Common myeloid progenitor, CD34-positive (primary cell): ENCODE data around the gene RBM38.

Source experiments
- CTCF ChIA-PET: fragments of 350-600 bp; sonication (Branson Sonifier 250); formaldehyde crosslinking; loops from one replicate; lab custom pipeline; 2021; ENCODE audit warnings: antibody characterized with exemption; lab: Charles Lee
- POLR2A ChIA-PET: fragments of 350-600 bp; sonication (Branson Sonifier 250); formaldehyde crosslinking; loops from one replicate; lab custom pipeline; 2021; ENCODE audit warnings: antibody characterized with exemption; lab: Charles Lee
- DNase-seq, 3 donors: peaks; one replicate each; pipeline versions ENCODE4 v3.0.0 to v3.0.0-alpha.2; 2013
- H3K27ac ChIP-seq, 2 experiments: 1 replicate in 1 of 2; 2 replicates in 1 of 2; pipeline ENCODE4 v1.7.0; 2013; ENCODE audit warnings: inconsistent platforms in 2 of 2, low read length in 2 of 2, mild to moderate bottlenecking in 2 of 2, low read depth in 1 of 2, moderate library complexity in 1 of 2; ENCODE audit not compliant: severe bottlenecking in 2 of 2, insufficient read depth in 1 of 2, poor library complexity in 1 of 2
- H3K27me3 ChIP-seq, 5 experiments: replicated peaks in 2 of 5; 1 replicate in 3 of 5; 2 replicates in 2 of 5; pipeline versions ENCODE4 v1.6.1 to v1.7.0; 2013; ENCODE audit warnings: low read length in 4 of 5, mild to moderate bottlenecking in 2 of 5, moderate library complexity in 2 of 5, inconsistent platforms in 1 of 5; ENCODE audit not compliant: insufficient read depth in 5 of 5, control insufficient read depth in 4 of 5
- H3K36me3 ChIP-seq, 4 experiments: 1 replicate in 2 of 4; 2 replicates in 2 of 4; pipeline versions ENCODE4 v1.6.1 to v1.7.0; 2013; ENCODE audit warnings: low read length in 3 of 4, control low read depth in 1 of 4, mild to moderate bottlenecking in 1 of 4; ENCODE audit not compliant: control insufficient read depth in 4 of 4, insufficient read depth in 4 of 4
- H3K4me1 ChIP-seq, 4 experiments: 1 replicate in 3 of 4; 2 replicates in 1 of 4; pipeline versions ENCODE4 v1.6.1 to v1.7.1; 2013; ENCODE audit warnings: low read length in 3 of 4, mild to moderate bottlenecking in 3 of 4, control low read depth in 1 of 4, inconsistent platforms in 1 of 4, moderate library complexity in 1 of 4; ENCODE audit not compliant: control insufficient read depth in 4 of 4, insufficient read depth in 4 of 4; ENCODE audit errors: control extremely low read depth in 1 of 4
- H3K4me3 ChIP-seq, 7 experiments: 1 replicate in 4 of 7; 2 replicates in 3 of 7; pipeline versions ENCODE4 v1.5.1 to v1.7.0; 2013; ENCODE audit warnings: mild to moderate bottlenecking in 7 of 7, low read length in 6 of 7, moderate library complexity in 6 of 7, inconsistent platforms in 2 of 7, low read depth in 2 of 7, control low read depth in 1 of 7; ENCODE audit not compliant: insufficient read depth in 4 of 7, control insufficient read depth in 1 of 7; ENCODE audit errors: extremely low read depth in 1 of 7
- H3K9me3 ChIP-seq, 5 experiments: 1 replicate in 4 of 5; 2 replicates in 1 of 5; pipeline versions ENCODE4 v1.6.1 to v1.7.1; 2013; ENCODE audit warnings: low read length in 4 of 5, mild to moderate bottlenecking in 2 of 5, inconsistent platforms in 1 of 5, low read depth in 1 of 5, moderate library complexity in 1 of 5; ENCODE audit not compliant: control insufficient read depth in 4 of 5, insufficient read depth in 2 of 5; ENCODE audit errors: control extremely low read depth in 1 of 5
- whole genome bisulfite sequencing: methylation state at CpG from one replicate; pipeline ENCODE4 v1.1.5; 2013; ENCODE audit not compliant: insufficient coverage; 5-methylcytosine and 5-hydroxymethylcytosine counted together

Gene RBM38

GRCh38 chr20:57379263-57379647, 11.9 kb upstream of the RBM38 start:
- Histone ChIP-seq H3K4me3 (no peak overlapping the region), H3K36me3 (peaks cover 17 to 60% (median 47%) of the 10 kb centered on the region in 4 experiments)
- POLR2A ChIA-PET = interaction anchor here (1.1 to 1.2 kb wide), 2 partner anchors 17 to 23 kb away, joined by 4 read pairs; no protein-coding TSS in a partner anchor

DNA sequence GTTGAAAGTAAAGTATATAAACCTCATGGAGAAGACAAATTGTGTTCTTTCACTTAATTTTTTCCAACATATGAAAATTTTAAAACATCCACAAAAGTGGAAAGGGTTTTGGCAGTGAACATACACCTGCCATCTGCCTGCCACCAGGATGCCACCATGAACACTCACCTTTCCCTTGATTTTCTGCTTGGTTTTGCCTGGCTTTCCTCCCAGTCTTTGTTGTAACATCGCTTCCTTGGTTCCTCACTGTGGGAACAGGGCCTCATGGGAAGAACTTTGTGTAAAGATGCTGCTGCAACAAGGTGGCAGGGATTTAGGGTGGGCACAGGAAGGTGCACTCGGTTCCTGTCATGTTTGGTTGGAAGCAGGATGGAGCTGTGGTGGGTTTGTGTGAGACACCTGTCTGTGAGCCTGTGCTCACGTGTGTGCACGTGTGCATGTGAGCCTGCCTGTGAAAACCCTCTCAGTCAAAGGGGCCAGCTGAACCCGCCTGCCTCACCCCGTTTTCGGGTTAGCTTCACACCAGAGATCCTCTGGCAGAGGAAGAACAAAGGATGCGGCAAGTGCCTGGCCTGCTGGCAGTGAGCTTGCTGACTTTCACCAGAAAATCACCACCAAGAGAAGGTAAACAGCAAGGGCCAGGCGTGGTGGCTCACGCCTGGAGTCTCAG, 11.0 kb upstream of the RBM38 start:
- Histone ChIP-seq H3K4me3 (no peak overlapping the region), H3K4me1 (peaks cover 0 to under 1% (median 0%) of the 10 kb centered on the region in 4 experiments), H3K27ac (no peak overlapping the region), H3K9me3 (no peaks in the 10 kb centered on the region), H3K27me3 (no peaks in the 10 kb centered on the region), H3K36me3 (peaks cover 13 to 50% (median 39%) of the 10 kb centered on the region in 4 experiments)
- WGBS = 94% methylated on average over 9 of the region's 10 CpGs
- POLR2A ChIA-PET = interaction anchor here (1.2 kb wide), 1 partner anchor 18 kb away, joined by 4 read pairs; no protein-coding TSS in a partner anchor
- DNase-seq = no peak
- CTCF ChIA-PET = interaction anchor here (0.6 to 6.3 kb wide), 13 partner anchors 10 to 1485 kb away, joined by 3 to 40 read pairs (median 5); no protein-coding TSS in a partner anchor

More at GRCh38 chr20:57379263-57379647, 11.9 kb upstream of the RBM38 start:
- CTCF ChIA-PET = interaction anchor here (1.0 to 6.3 kb wide), 9 partner anchors 9 to 119 kb away, joined by 3 to 40 read pairs (median 4); no protein-coding TSS in a partner anchor
- no peaks in the 10 kb centered on the region for H3K9me3 ChIP-seq
- H3K27ac ChIP-seq = no peak overlapping the region
- H3K4me1 ChIP-seq = peaks cover 0 to 10% (median 0%) of the 10 kb centered on the region in 4 experiments
- H3K27me3 ChIP-seq = no peaks in the 10 kb centered on the region
- DNase-seq = no peak
- 100% methylated on average over 1 of the region's 5 CpGs for WGBS

DNA sequence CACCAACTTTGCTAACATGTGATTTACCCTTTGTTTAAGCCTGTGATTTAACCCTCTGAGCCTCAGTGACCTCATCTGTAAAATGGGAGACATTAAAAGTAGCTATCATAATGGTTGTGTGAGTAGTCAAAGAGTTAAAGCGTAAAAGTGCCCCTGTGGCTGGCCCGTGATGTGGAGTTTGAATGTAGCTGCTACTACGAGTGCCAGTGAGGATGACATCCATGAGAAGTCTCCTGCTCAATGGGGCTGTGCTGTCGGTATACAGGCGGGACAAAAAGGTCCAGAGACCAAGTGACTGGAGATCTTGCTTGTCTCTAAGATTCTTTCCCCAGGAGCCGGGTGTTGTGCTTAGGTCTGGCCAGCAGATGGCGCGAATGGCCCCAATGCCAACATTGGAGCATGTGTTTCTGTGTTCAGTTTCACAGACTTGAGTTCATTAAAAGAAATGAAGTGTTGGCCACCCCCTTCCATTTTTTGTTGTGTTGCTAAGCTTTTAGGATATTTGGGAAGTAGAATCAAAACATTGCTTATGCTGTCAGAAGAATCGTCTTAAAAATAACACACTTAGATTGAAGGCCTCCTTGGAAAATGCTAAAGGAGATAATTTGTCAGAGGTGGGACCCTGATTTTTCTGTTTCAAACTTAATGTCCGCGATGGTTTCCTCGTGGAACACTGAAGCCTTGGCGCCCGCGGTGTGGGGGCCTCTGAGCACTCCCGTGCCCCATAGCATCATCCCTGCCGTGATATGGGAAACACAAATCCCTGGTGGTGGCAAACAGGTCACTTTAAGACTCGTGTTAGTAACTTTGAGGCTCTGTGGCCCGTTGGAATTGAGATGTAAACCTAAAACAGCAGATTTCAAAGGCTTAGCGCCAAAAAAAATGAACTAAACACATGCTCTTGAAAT, 9.3 kb upstream of the RBM38 start:
- ChIA-PET CTCF (interaction anchor here (0.6 to 6.3 kb wide), 20 partner anchors 9 to 214 kb away, joined by 3 to 40 read pairs (median 5); partner anchors contain the start of gene RBM38), POLR2A (no interaction called here)
- Histone ChIP-seq H3K4me3 (no peak overlapping the region), H3K4me1 (no peaks in the 10 kb centered on the region), H3K27ac (no peak overlapping the region), H3K27me3 (no peaks in the 10 kb centered on the region), H3K36me3 (peaks cover 11 to 34% (median 25%) of the 10 kb centered on the region in 4 experiments), H3K9me3 (no peaks in the 10 kb centered on the region)
- DNase-seq = peak; percentile 75 to 87 (median 82)
- WGBS = 63% methylated on average over 19 of the region's 20 CpGs

DNA sequence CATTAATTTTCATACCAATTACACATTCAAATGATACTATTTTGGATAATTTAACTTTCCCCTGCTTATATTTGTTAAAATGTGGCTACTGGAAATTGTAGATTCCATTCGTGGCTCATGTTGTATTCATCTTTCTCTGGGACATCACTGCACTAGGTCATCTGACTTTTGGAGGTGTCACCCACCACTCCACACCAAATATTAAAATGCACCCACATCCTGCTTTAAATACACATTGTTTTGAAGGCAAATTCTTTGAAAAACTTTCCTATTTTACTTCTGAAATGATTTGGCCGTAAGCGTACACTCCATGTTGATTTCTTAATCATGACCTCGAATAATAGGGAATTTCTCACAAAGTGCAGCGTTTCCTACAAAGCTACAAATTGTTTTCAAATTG, 8.7 kb upstream of the RBM38 start:
- no peak overlapping the region for H3K4me3 ChIP-seq
- H3K36me3 ChIP-seq = peaks cover 5 to 27% (median 18%) of the 10 kb centered on the region in 4 experiments
- no peaks in the 10 kb centered on the region for H3K27me3 ChIP-seq
- H3K9me3 ChIP-seq = no peaks in the 10 kb centered on the region
- CTCF ChIA-PET = interaction anchor here (0.6 to 6.3 kb wide), 14 partner anchors 9 to 214 kb away, joined by 3 to 40 read pairs (median 6); partner anchors contain the start of gene RBM38
- POLR2A ChIA-PET = no interaction called here
- H3K27ac ChIP-seq = no peak overlapping the region
- H3K4me1 ChIP-seq = no peaks in the 10 kb centered on the region
- WGBS = 93% methylated on average over 2 of the region's 5 CpGs
- no peak for DNase-seq

- no peaks in the 10 kb centered on the region for H3K9me3 ChIP-seq
- 100% methylated on average over 7 of the region's 20 CpGs for WGBS
- H3K36me3 ChIP-seq = peaks cover 0 to 16% (median 11%) of the 10 kb centered on the region in 4 experiments
- CTCF ChIA-PET = interaction anchor here (0.6 to 6.3 kb wide), 11 partner anchors 8 to 1012 kb away, joined by 3 to 40 read pairs (median 6); partner anchors contain the start of gene RBM38
- H3K27ac ChIP-seq = no peak overlapping the region
- POLR2A ChIA-PET = no interaction called here
- H3K27me3 ChIP-seq = no peaks in the 10 kb centered on the region
- DNase-seq = no peak
- H3K4me1 ChIP-seq = peaks cover 0 to under 1% (median 0%) of the 10 kb centered on the region in 4 experiments
- H3K4me3 ChIP-seq = no peak overlapping the region
These were observed 7.5 kb upstream of the RBM38 start for GRCh38 chr20:57383447-57384347.

DNA sequence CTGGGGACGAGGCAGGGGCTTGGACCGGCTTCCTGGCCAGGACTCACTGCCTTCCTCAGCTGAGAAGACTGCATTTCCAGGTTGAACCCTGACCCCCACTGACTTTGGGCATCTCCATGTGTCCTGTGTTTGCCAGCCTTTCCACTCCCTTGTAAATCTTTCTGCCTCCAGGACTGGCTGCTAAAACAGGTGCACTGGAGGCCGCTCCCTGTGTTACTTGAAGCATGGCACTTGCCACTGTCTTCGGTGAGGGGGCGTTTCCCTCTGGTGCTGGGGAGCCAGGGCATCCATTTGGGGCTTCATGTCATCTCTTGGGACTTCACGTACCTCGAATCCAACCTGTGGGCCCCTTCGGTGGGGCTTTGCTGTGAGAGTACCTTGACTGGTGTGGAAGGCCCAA, 6.7 kb upstream of the RBM38 start:
- Histone ChIP-seq H3K4me3 (no peak overlapping the region), H3K4me1 (peaks cover 0 to 6% (median 5%) of the 10 kb centered on the region in 4 experiments), H3K9me3 (no peaks in the 10 kb centered on the region), H3K36me3 (peaks cover 0 to 11% (median 8%) of the 10 kb centered on the region in 4 experiments), H3K27ac (no peak overlapping the region), H3K27me3 (no peaks in the 10 kb centered on the region)
- no peak for DNase-seq
- POLR2A ChIA-PET = no interaction called here
- CTCF ChIA-PET = interaction anchor here (0.8 to 3.4 kb wide), 5 partner anchors 9 to 118 kb away, joined by 3 to 22 read pairs (median 5); no protein-coding TSS in a partner anchor
- 90% methylated on average over 8 of the region's 8 CpGs for whole genome bisulfite sequencing
